HEK293T (cell line): ENCODE measurements around the gene PRMT7.

Experiments used
- BHLHE40 ChIP-seq: fragments of 450-650 bp; IDR thresholded peaks from 2 replicates; pipeline ENCODE4 v1.6.1; 2016; ENCODE audit warnings: mild to moderate bottlenecking, moderate library complexity, borderline replicate concordance
- FOXA1 ChIP-seq: fragments of 450-650 bp; IDR thresholded peaks from 2 replicates; pipeline ENCODE4 v1.6.1; 2016; ENCODE audit warnings: mild to moderate bottlenecking
- FOXM1 ChIP-seq: fragments of 450-650 bp; IDR thresholded peaks from 2 replicates; pipeline ENCODE4 v1.6.1; 2017; ENCODE audit warnings: mild to moderate bottlenecking, borderline replicate concordance
- LEF1 ChIP-seq: fragments of 450-650 bp; IDR thresholded peaks from 2 replicates; pipeline ENCODE4 v1.6.1; 2017; ENCODE audit warnings: mild to moderate bottlenecking, borderline replicate concordance
- SP1 ChIP-seq: fragments of 450-650 bp; IDR thresholded peaks from 2 replicates; pipeline ENCODE4 v1.6.1; 2017
- TARDBP ChIP-seq: fragments of 450-650 bp; IDR thresholded peaks from 2 replicates; pipeline ENCODE4 v1.6.1; 2016
- ZNF384 ChIP-seq: fragments of 450-650 bp; IDR thresholded peaks from 2 replicates; pipeline ENCODE4 v1.6.1; 2016

DNA sequence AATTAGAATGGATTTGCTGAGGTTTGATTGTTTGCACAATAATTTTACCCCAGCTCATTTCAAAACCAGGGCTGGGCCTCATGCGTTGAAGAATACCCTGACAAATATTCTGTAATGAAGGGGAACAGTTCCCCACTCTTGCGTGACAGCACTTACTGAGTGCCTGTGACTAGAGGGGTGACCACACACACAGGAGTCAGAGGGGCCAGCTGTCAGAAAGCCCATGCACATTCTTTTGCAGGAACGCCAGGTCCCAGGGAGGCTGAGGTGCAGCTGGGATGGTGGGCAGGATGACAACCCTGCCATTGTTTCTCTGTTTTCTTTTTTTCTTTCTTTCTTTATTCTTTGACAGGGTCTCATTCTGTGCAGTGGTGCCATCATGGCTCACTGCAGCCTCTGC lies 92.9 kb downstream of the PRMT7 start:
- TF ChIP-seq TARDBP (no peak), ZNF384 (no peak), SP1 (no peak), BHLHE40 (no peak), LEF1 (no peak), FOXM1 (no peak), FOXA1 (no peak)
